DOHH2 (cell line): ENCODE measurements around the gene TTYH1.

Experiments
- H3F3A ChIP-seq: fragments of 200-600 bp; sonication (generic), shearing (Covaris generic); 2 replicates; pipeline ENCODE4 v1.6.0; 2016; ENCODE audit warnings: antibody characterized with exemption, mild to moderate bottlenecking; ENCODE audit not compliant: control insufficient read depth, insufficient read depth
- H3K27ac ChIP-seq: fragments of 200-600 bp; sonication (generic); 2 replicates; pipeline ENCODE4 v1.5.1; 2014; ENCODE audit warnings: low read depth, mild to moderate bottlenecking, low read length, moderate library complexity
- H3K27me3 ChIP-seq: fragments of 200-600 bp; sonication (generic); 2 replicates; pipeline ENCODE4 v1.6.1; 2014; ENCODE audit warnings: mild to moderate bottlenecking, low read length, mixed read lengths; ENCODE audit not compliant: control insufficient read depth
- H3K36me3 ChIP-seq: fragments of 200-600 bp; sonication (generic); 2 replicates; pipeline ENCODE4 v1.6.1; 2014; ENCODE audit warnings: mild to moderate bottlenecking, low read length, moderate library complexity, mixed read lengths; ENCODE audit not compliant: control insufficient read depth
- H3K4me1 ChIP-seq: fragments of 200-600 bp; sonication (generic); 2 replicates; pipeline ENCODE4 v1.6.1; 2014; ENCODE audit warnings: mild to moderate bottlenecking, low read length, mixed read lengths; ENCODE audit not compliant: control insufficient read depth
- H3K4me2 ChIP-seq: fragments of 200-600 bp; sonication (generic); 2 replicates; pipeline ENCODE4 v1.6.0; 2014; ENCODE audit warnings: mild to moderate bottlenecking, low read length, moderate library complexity
- H3K4me3 ChIP-seq: fragments of 200-600 bp; sonication (generic); 2 replicates; pipeline ENCODE4 v1.5.1; 2014; ENCODE audit warnings: mild to moderate bottlenecking, low read length, mixed read lengths
- H3K79me2 ChIP-seq: fragments of 200-600 bp; sonication (generic); 2 replicates; pipeline ENCODE4 v1.6.1; 2014; ENCODE audit warnings: mild to moderate bottlenecking, low read length, mixed read lengths; ENCODE audit not compliant: control insufficient read depth
- H3K9me2 ChIP-seq: fragments of 200-600 bp; sonication (generic); replicated peaks from 2 replicates; pipeline ENCODE4 v1.6.1; 2014; ENCODE audit warnings: mild to moderate bottlenecking, low read length, mixed read lengths; ENCODE audit not compliant: control insufficient read depth
- H3K9me3 ChIP-seq: fragments of 200-600 bp; sonication (generic); 2 replicates; pipeline ENCODE4 v1.6.1; 2014; ENCODE audit warnings: antibody characterized with exemption, low read length, mixed read lengths; ENCODE audit not compliant: control insufficient read depth, insufficient read depth
- H4K20me1 ChIP-seq: fragments of 200-600 bp; sonication (generic); 2 replicates; pipeline ENCODE4 v1.6.0; 2014; ENCODE audit warnings: low read depth, mild to moderate bottlenecking, antibody characterized with exemption, low read length, moderate library complexity; ENCODE audit not compliant: control insufficient read depth, insufficient read depth
- EZH2phosphoT487 ChIP-seq: fragments of 200-600 bp; sonication (generic); IDR thresholded peaks from 2 replicates; pipeline ENCODE4 v1.6.1; 2017; ENCODE audit warnings: borderline replicate concordance, mild to moderate bottlenecking, antibody characterized with exemption, low read length, moderate library complexity, mixed read lengths
- TF ChIP-seq, protein P1 (sequence below): fragments of 200-600 bp; sonication (generic); IDR thresholded peaks from one replicate; pipeline ENCODE4 v1.5.1; 2014; ENCODE audit warnings: antibody characterized with exemption, mild to moderate bottlenecking, low read depth, low read length; ENCODE audit not compliant: poor library complexity, severe bottlenecking

The TTYH1 gene

DNA sequence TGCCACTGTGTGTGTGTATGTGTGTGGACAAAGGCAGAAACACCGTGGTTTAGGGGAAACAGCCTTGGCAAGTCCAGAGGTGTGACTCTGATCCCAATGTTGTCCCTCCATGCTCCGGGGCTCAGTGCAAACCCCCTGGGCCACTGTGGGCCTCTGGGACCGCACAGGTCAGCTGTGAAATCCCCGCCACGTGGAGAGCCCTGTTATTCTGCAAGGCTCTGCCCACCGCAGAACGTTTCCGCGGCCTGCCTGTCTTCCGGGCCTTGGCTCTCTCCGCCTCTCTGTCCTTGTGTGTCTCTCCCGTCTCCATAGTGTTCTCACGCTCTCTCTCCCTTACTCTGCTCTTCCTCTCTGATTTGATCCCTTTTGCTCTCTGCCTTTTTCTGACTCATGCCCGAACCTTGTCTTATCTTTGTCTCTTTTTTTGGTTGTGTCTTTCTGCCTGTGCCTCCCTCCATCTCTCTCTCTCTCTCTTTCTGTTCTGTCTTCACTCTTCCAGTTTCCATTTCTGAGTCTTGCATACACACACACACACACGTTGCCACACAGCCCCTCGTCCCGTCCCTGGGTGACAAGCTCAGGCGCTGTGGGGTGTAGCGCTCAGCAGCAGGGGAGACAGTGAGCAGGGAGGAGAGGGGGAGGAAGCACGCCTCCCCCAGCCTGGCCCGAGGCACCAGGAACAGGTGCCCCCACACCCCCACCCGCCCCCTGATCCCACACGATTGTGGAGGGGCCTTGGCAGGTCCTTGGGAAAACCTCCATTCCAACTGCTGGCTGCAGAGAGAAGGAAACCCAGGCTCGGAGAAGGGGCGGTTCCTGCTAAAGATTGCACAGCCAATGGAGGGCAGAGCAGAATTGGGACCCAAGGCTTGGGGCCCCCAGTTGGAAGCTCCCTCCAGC lies 3.0 kb downstream of the TTYH1 start:
- Histone ChIP-seq H3K36me3 (no peaks in the 10 kb centered on the region), H3K4me2 (no peak overlapping the region), H4K20me1 (no peaks in the 10 kb centered on the region), H3F3A (no peaks in the 10 kb centered on the region), H3K4me3 (no peak overlapping the region), H3K4me1 (no peaks in the 10 kb centered on the region), H3K27ac (no peak overlapping the region), H3K9me2 (no peaks in the 10 kb centered on the region), H3K79me2 (no peaks in the 10 kb centered on the region), H3K27me3 (0 out of 2 replicates have a peak, but pooled peaks cover 2% of the 10 kb centered on the region), H3K9me3 (peaks cover 4% of the 10 kb centered on the region; the same call in 1 of the 2 replicates)
- TF ChIP-seq EZH2phosphoT487: no peak
- TF ChIP-seq, protein P1, sequence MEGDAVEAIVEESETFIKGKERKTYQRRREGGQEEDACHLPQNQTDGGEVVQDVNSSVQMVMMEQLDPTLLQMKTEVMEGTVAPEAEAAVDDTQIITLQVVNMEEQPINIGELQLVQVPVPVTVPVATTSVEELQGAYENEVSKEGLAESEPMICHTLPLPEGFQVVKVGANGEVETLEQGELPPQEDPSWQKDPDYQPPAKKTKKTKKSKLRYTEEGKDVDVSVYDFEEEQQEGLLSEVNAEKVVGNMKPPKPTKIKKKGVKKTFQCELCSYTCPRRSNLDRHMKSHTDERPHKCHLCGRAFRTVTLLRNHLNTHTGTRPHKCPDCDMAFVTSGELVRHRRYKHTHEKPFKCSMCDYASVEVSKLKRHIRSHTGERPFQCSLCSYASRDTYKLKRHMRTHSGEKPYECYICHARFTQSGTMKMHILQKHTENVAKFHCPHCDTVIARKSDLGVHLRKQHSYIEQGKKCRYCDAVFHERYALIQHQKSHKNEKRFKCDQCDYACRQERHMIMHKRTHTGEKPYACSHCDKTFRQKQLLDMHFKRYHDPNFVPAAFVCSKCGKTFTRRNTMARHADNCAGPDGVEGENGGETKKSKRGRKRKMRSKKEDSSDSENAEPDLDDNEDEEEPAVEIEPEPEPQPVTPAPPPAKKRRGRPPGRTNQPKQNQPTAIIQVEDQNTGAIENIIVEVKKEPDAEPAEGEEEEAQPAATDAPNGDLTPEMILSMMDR: no peak

DNA sequence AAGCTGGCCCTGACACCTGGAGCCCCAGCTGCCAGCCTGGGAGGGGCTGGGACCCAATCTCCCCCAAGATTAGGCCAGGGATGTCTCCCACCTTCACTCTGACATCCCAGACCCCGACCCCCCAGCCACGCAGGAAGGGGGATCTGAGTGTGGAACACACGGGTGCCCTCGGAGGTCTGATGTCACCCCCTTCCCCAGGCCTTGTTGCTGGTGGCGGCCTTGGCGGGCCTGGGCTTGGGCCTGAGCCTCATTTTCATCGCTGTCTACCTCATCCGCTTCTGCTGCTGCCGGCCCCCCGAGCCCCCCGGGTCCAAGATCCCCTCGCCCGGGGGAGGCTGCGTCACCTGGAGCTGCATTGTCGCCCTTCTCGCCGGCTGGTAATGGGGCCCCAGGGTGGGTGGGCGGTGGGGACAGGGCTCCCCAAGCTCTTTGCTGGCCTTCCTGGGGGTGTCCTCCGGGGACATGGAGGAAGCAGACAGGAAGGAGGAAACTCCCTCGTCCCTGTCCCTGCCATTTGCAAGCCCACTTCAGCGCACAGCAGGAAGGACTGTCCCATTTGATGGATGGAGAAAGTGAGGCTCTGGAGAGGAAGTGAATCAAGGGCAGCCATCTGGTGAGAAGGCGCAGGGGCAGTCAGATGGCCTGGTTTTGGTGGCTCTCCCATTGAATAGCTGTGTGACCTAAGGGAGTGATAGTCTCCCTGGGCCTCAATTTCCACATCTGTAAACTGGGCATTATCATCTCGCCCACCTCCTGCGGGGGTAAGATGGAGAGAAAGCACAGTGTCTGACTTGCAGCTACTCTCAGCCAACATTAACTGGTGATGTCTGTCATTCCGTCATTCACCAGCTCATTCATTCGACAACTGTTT lies 3.9 kb downstream of the TTYH1 start:
- H3K4me2 ChIP-seq: no peak overlapping the region
- H3K36me3 ChIP-seq: no peaks in the 10 kb centered on the region
- no peak overlapping the region for H3K4me3 ChIP-seq
- peaks cover 4% of the 10 kb centered on the region; the same call in 1 of the 2 replicates for H3K9me3 ChIP-seq
- H4K20me1 ChIP-seq: no peaks in the 10 kb centered on the region
- H3K27ac ChIP-seq: no peak overlapping the region
- no peaks in the 10 kb centered on the region for H3K4me1 ChIP-seq
- no peaks in the 10 kb centered on the region for H3F3A ChIP-seq
- H3K27me3 ChIP-seq: 0 out of 2 replicates have a peak, but pooled peaks cover 2% of the 10 kb centered on the region
- no peaks in the 10 kb centered on the region for H3K9me2 ChIP-seq
- TF ChIP-seq, protein P1: no peak
- no peak for TF ChIP-seq EZH2phosphoT487
- no peaks in the 10 kb centered on the region for H3K79me2 ChIP-seq

DNA sequence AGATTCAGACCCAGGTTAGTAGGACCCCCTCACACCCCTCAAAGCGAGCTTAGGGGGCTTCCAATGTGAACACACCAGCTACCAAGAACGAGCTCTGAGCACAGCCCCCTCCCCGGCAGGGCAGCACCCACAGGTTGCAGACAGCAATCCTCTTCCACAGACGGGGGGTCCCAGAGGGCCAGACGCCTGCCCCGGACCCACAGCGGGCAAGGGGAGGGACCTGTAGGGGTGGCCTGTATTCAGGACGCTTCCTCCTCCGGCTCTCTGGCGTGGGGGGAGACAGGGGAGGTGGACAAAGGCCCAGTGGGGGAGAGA lies 4.8 kb downstream of the TTYH1 start:
- H3K9me3 ChIP-seq: no peaks in the 10 kb centered on the region; the same call in 1 of the 2 replicates
- H3F3A ChIP-seq: no peaks in the 10 kb centered on the region
- H3K9me2 ChIP-seq: no peaks in the 10 kb centered on the region
- 0 out of 2 replicates have a peak, but pooled peaks cover 2% of the 10 kb centered on the region for H3K27me3 ChIP-seq
- H4K20me1 ChIP-seq: no peaks in the 10 kb centered on the region
- H3K36me3 ChIP-seq: no peaks in the 10 kb centered on the region
- no peak overlapping the region for H3K4me2 ChIP-seq
- no peaks in the 10 kb centered on the region for H3K79me2 ChIP-seq
- H3K4me1 ChIP-seq: no peaks in the 10 kb centered on the region
- TF ChIP-seq, protein P1: no peak
- TF ChIP-seq EZH2phosphoT487: no peak
- H3K4me3 ChIP-seq: no peak overlapping the region
- no peak overlapping the region for H3K27ac ChIP-seq
